Motor neuron (in vitro differentiated cells): Measurements from ENCODE around the gene NFKB2. TPM values are rescaled to one million over a fixed set of nuclear protein-coding genes. Genes with fewer than 3 reads are reported as not detected.

Experiments
- ATAC-seq, 8 experiments: fragments of 200-7000 bp; cut with Tn5 transposase; replicated peaks in 6 of 8; 2 replicates each; pipeline ENCODE4 v1.8.0; 2021; ENCODE audit warnings: mild to moderate bottlenecking in 8 of 8, moderate library complexity in 8 of 8
- H3K27ac ChIP-seq, 2 donors: fragments of 250-450 bp; sonication (Bioruptor Pico); 2 replicates each; pipeline ENCODE4 v1.9.0; 2021; ENCODE audit warnings: antibody characterized with exemption in 2 of 2, mild to moderate bottlenecking in 2 of 2, moderate library complexity in 1 of 2
- H3K4me1 ChIP-seq, 2 donors: fragments of 250-450 bp; sonication (Bioruptor Pico); replicated peaks in 1 of 2; 2 replicates each; pipeline ENCODE4 v1.6.1; 2021; ENCODE audit warnings: antibody characterized with exemption in 2 of 2, mild to moderate bottlenecking in 2 of 2, moderate library complexity in 1 of 2
- H3K4me3 ChIP-seq, 5 donors: fragments of 250-450 bp; sonication (Bioruptor Pico); 2 replicates each; pipeline ENCODE4 v1.9.0; 2021; ENCODE audit warnings: antibody characterized with exemption in 5 of 5, mild to moderate bottlenecking in 5 of 5, moderate library complexity in 4 of 5
- WGBS, 10 experiments: fragments of 450-650 bp; shearing (Covaris generic); methylation state at CpG; one replicate each; pipeline ENCODE4 v1.0.0; 2022; 5-methylcytosine and 5-hydroxymethylcytosine counted together
- in situ Hi-C, 9 experiments: fragments of 400-800 bp; cut with MboI; loops; one replicate each; pipeline ENCODE4 v1.15.0; 2021; ENCODE audit warnings: low sequenced_read_pairs in 9 of 9, low pct_unique_long_range_greater_than_20kb in 2 of 9; ENCODE audit not compliant: unreplicated experiment in 9 of 9
- total RNA-seq, 8 experiments: library from RNA; unstranded; fragments of 300-600 nt; gene quantifications; 2 replicates each; pipeline versions ENCODE4 v1.2.3 to v1.2.4, GENCODE V29; 2022

The NFKB2 gene
- total RNA-seq, 8 experiments from 2014 or later = 5.2 to 38.8 (median 11.8) TPM

- Histone ChIP-seq H3K4me3 (peak overlapping the region; percentile 54 to 83 (median 65)), H3K4me1 (peaks cover 19 to 20% of the 10 kb centered on the region in 2 donors), H3K27ac (peak overlapping the region; percentile 94)
- in situ Hi-C loops = no loop called here
- peak in 2 of 8 experiments; percentile 3 to 4 for ATAC-seq
- 0 to 20% (median 0%) methylated on average over 1 to 14 of the region's 62 CpGs; no CpG with 5 or more reads in 5 of the 10 experiments for WGBS, 10 experiments
These were observed 26.4 kb downstream of the NFKB2 start for GRCh38 chr10:102421757-102422512.

GRCh38 chr10:102422545-102423129 is 27.1 kb downstream of the NFKB2 start:
- ATAC-seq = peak; percentile 16 to 51 (median 22)
- Histone ChIP-seq H3K4me1 (peaks cover 14 to 18% of the 10 kb centered on the region in 2 donors), H3K4me3 (peak overlapping the region; percentile 54 to 83 (median 65)), H3K27ac (peak overlapping the region in 1 of 2 donors; percentile 78)
- 0 to 19% (median 12%) methylated on average over 1 to 15 of the region's 28 CpGs; no CpG with 5 or more reads in 4 of the 10 experiments for WGBS, 10 experiments
- in situ Hi-C loops = no loop called here

- Histone ChIP-seq H3K4me1 (peaks cover 10 to 12% of the 10 kb centered on the region in 2 donors), H3K4me3 (no peak overlapping the region), H3K27ac (no peak overlapping the region)
- in situ Hi-C loops = no loop called here
- 79 to 85% methylated on average over 3 to 6 of the region's 13 CpGs; no CpG with 5 or more reads in 8 of the 10 experiments for WGBS, 10 experiments
- no peak for ATAC-seq
These were observed 28.0 kb downstream of the NFKB2 start for GRCh38 chr10:102423372-102423968.

GRCh38 chr10:102424145-102424544 is 28.6 kb downstream of the NFKB2 start:
- Histone ChIP-seq H3K4me3 (no peak overlapping the region), H3K4me1 (peaks cover 10 to 12% of the 10 kb centered on the region in 2 donors), H3K27ac (no peak overlapping the region)
- 71 to 100% (median 80%) methylated on average over 1 to 7 of the region's 9 CpGs; no CpG with 5 or more reads in 5 of the 10 experiments for WGBS, 10 experiments
- in situ Hi-C loops = no loop called here
- ATAC-seq = no peak

GRCh38 chr10:102424916-102425315 is 29.4 kb downstream of the NFKB2 start:
- in situ Hi-C loops = no loop called here
- Histone ChIP-seq H3K27ac (no peak overlapping the region), H3K4me3 (no peak overlapping the region), H3K4me1 (peaks cover 12 to 13% of the 10 kb centered on the region in 2 donors)
- WGBS, 10 experiments = 100% methylated on average over 1 to 2 of the region's 6 CpGs; no CpG with 5 or more reads in 8 of the 10 experiments
- ATAC-seq = no peak

- H3K4me3 ChIP-seq = no peak overlapping the region
- no peak for ATAC-seq
- in situ Hi-C loops = no loop called here
- WGBS, 10 experiments = 67% methylated on average over 1 of the region's 1 CpG; no CpG with 5 or more reads in 9 of the 10 experiments
- no peak overlapping the region for H3K27ac ChIP-seq
- H3K4me1 ChIP-seq = peaks cover 12 to 13% of the 10 kb centered on the region in 2 donors
These were observed 29.9 kb downstream of the NFKB2 start for GRCh38 chr10:102425444-102425843.

- WGBS, 10 experiments = 50 to 96% (median 89%) methylated on average over 2 to 7 of the region's 7 CpGs; no CpG with 5 or more reads in 1 of the 10 experiments
- peaks cover 18 to 19% of the 10 kb centered on the region in 2 donors for H3K4me1 ChIP-seq
- no peak for ATAC-seq
- H3K4me3 ChIP-seq = no peak overlapping the region
- in situ Hi-C loops = no loop called here
- no peak overlapping the region for H3K27ac ChIP-seq
These were observed 31.3 kb downstream of the NFKB2 start for GRCh38 chr10:102426803-102427287.

GRCh38 chr10:102429468-102429867 is 34.0 kb downstream of the NFKB2 start:
- ATAC-seq = no peak
- Histone ChIP-seq H3K4me1 (peaks cover 11 to 14% of the 10 kb centered on the region in 2 donors), H3K4me3 (no peak overlapping the region), H3K27ac (no peak overlapping the region)
- WGBS, 10 experiments = 50 to 100% (median 80%) methylated on average over 1 to 3 of the region's 8 CpGs; no CpG with 5 or more reads in 5 of the 10 experiments
- in situ Hi-C loops = no loop called here

GRCh38 chr10:102431452-102432124 is 36.1 kb downstream of the NFKB2 start:
- H3K4me3 ChIP-seq = peak overlapping the region; percentile 59 to 85 (median 73)
- peaks cover 11 to 21% of the 10 kb centered on the region in 2 donors for H3K4me1 ChIP-seq
- H3K27ac ChIP-seq = peak overlapping the region; percentile 80 to 84
- in situ Hi-C loops = no loop called here
- ATAC-seq = peak in 6 of 8 experiments; percentile 6 to 21 (median 14)
- 10 to 100% (median 21%) methylated on average over 1 to 3 of the region's 4 CpGs; no CpG with 5 or more reads in 6 of the 10 experiments for WGBS, 10 experiments

GRCh38 chr10:102432162-102432950 is 36.9 kb downstream of the NFKB2 start, which contains the start of gene CUEDC2:
CUEDC2 (minus strand) TSS chr10:102432574; CDS start chr10:102425188, 7,386 bp downstream.
- peak within 1 kb of the TSS; percentile 59 to 85 (median 73) for H3K4me3 ChIP-seq

GRCh38 chr10:102433619-102434046 is 38.1 kb downstream of the NFKB2 start:
- no peak for ATAC-seq
- in situ Hi-C loops = no loop called here
- peaks cover 11 to 21% of the 10 kb centered on the region in 2 donors for H3K4me1 ChIP-seq
- H3K4me3 ChIP-seq = no peak overlapping the region
- WGBS, 10 experiments = 44 to 88% (median 70%) methylated on average over 1 to 3 of the region's 5 CpGs; no CpG with 5 or more reads in 6 of the 10 experiments
- no peak overlapping the region for H3K27ac ChIP-seq

More at GRCh38 chr10:102432162-102432950, 36.9 kb downstream of the NFKB2 start, which contains the start of gene CUEDC2:
- ATAC-seq = peak; percentile 92 to 97 (median 95)
- H3K27ac ChIP-seq = peak within 1 kb of the TSS; percentile 80 to 84
- WGBS, 10 experiments = 0 to 11% (median 4%) methylated on average over 2 to 15 of the region's 52 CpGs; no CpG with 5 or more reads in 2 of the 10 experiments
- peaks cover 11 to 21% of the 10 kb centered on the region in 2 donors for H3K4me1 ChIP-seq
- in situ Hi-C loops = no loop called here
